Activated CD8-positive, alpha-beta T cell treated with anti-CD3 and anti-CD28 coated beads, Interleukin-2, amount 10 ng/mL, durations not matched to agents 7 days and 5 days (primary cell): ENCODE measurements around the gene ATOH7. TPM values are rescaled to one million over a fixed set of nuclear protein-coding genes. Genes with fewer than 3 reads are reported as not detected.
"Not testable (repeated sequence)": the region's sequence is repeated elsewhere in the genome, so short reads cannot be mapped to it uniquely, and the experiment has no call there.

Experiments used
- ATAC-seq: fragments of 150-1000 bp; cut with Tn5 transposase; one replicate; pipeline ENCODE4 v1.10.0; 2021; ENCODE audit warnings: moderate library complexity
- CTCF ChIA-PET: fragments of 350-600 bp; sonication (Branson Sonifier 250); formaldehyde crosslinking; loops from one replicate; lab custom pipeline; 2021; ENCODE audit warnings: antibody characterized with exemption; lab: Charles Lee
- POLR2A ChIA-PET: fragments of 350-600 bp; sonication (Branson Sonifier 250); formaldehyde crosslinking; loops from one replicate; lab custom pipeline; 2021; ENCODE audit warnings: antibody characterized with exemption; lab: Charles Lee
- DNase-seq: peaks from one replicate; pipeline ENCODE4 v3.0.0-alpha.2; 2020
- H3K27ac Mint-ChIP-seq: one replicate; pipeline ENCODE4 v1.8.0; 2021; ENCODE audit warnings: mild to moderate bottlenecking, mixed read lengths
- H3K27me3 Mint-ChIP-seq: one replicate; pipeline ENCODE4 v1.8.0; 2021; ENCODE audit warnings: low read depth, mixed read lengths
- H3K36me3 Mint-ChIP-seq: one replicate; pipeline ENCODE4 v1.8.0; 2021; ENCODE audit warnings: low read depth, mixed read lengths
- H3K4me1 Mint-ChIP-seq: one replicate; pipeline ENCODE4 v1.8.0; 2021; ENCODE audit warnings: low read depth, mixed read lengths
- H3K4me3 Mint-ChIP-seq: one replicate; pipeline ENCODE4 v1.8.0; 2021; ENCODE audit warnings: mild to moderate bottlenecking, mixed read lengths
- H3K9me3 Mint-ChIP-seq: one replicate; pipeline ENCODE4 v1.8.0; 2022; ENCODE audit warnings: mixed read lengths; ENCODE audit not compliant: insufficient read depth
- total RNA-seq, 2 experiments: library from RNA; stranded (reverse); gene quantifications; one replicate each; pipeline ENCODE4 v1.2.3, GENCODE V29; 2021

The ATOH7 gene
- total RNA-seq, 2 experiments from 2014 or later = not detected

- Mint-ChIP-seq H3K27ac (peak overlapping the region; percentile 4), H3K4me3 (no peak overlapping the region), H3K36me3 (no peaks in the 10 kb centered on the region), H3K9me3 (no peaks in the 10 kb centered on the region), H3K27me3 (peaks cover 11% of the 10 kb centered on the region), H3K4me1 (no peaks in the 10 kb centered on the region)
- DNase-seq (no peak), ATAC-seq (no peak)
- CTCF ChIA-PET = no interaction called here
- POLR2A ChIA-PET = no interaction called here
Observed at GRCh38 chr10:68251625-68252495, 19.9 kb upstream of the ATOH7 start.

- Mint-ChIP-seq H3K4me3 (no peak overlapping the region), H3K36me3 (no peaks in the 10 kb centered on the region), H3K27me3 (peaks cover 5% of the 10 kb centered on the region), H3K27ac (no peak overlapping the region), H3K4me1 (no peaks in the 10 kb centered on the region), H3K9me3 (no peaks in the 10 kb centered on the region)
- CTCF ChIA-PET = no interaction called here
- POLR2A ChIA-PET = no interaction called here
- no peak for DNase-seq
- no peak for ATAC-seq
Observed at GRCh38 chr10:68251151-68251550, 19.2 kb upstream of the ATOH7 start.

- ChIA-PET POLR2A (no interaction called here), CTCF (interaction anchor here (0.9 kb wide), 1 partner anchor 37 kb away, joined by 4 read pairs; no protein-coding TSS in a partner anchor)
- Mint-ChIP-seq H3K4me1 (no peaks in the 10 kb centered on the region), H3K27ac (no peak overlapping the region), H3K36me3 (no peaks in the 10 kb centered on the region), H3K4me3 (no peak overlapping the region), H3K9me3 (no peaks in the 10 kb centered on the region), H3K27me3 (peaks cover 3% of the 10 kb centered on the region)
- no peak for ATAC-seq
- no peak for DNase-seq
Observed at GRCh38 chr10:68249297-68249696, 17.4 kb upstream of the ATOH7 start.

DNA sequence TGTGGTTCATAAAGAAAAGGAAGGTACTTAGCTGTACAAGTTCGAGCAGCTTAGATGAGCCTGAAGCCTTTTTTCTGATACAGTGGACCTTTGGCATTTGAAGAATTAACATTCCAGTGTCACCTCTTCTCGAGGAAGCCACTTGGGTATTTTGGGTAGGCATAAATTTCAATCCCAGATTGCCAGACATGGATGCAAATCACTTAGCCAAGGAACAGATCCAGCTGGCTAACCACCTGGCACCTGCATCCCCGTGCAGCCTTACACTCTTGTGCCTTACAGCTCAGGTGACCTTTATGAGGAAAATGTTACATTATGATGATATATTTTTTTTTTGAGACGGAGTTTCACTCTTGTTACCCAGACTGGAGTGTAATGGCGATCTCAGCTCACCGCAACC, 16.0 kb upstream of the ATOH7 start:
- ATAC-seq = no peak
- Mint-ChIP-seq H3K4me3 (no peak overlapping the region), H3K4me1 (no peaks in the 10 kb centered on the region), H3K9me3 (no peaks in the 10 kb centered on the region), H3K27me3 (peaks cover 3% of the 10 kb centered on the region), H3K36me3 (no peaks in the 10 kb centered on the region), H3K27ac (no peak overlapping the region)
- ChIA-PET POLR2A (no interaction called here), CTCF (interaction anchor here (1.3 to 1.5 kb wide), 2 partner anchors 35 to 91 kb away, joined by 3 to 5 read pairs; no protein-coding TSS in a partner anchor)
- DNase-seq = no peak

DNA sequence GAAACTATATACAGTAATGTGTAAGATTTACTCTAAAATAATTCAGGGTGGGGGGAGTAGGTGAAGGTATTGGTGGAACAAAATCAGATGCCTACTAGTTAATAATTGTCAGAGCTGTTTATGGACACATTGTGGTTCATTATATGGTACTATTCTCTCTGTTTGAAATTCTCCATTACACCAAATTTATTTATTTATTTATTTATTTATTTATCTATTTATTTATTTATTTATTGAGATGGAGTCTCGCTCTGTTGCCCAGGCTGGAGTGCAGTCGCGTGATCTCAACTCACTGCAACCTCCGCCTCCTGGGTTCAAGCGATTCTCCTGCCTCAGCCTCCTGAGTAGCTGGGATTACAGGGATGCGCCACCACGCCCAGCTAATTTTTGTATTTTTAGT, 14.5 kb upstream of the ATOH7 start:
- CTCF ChIA-PET, ATAC-seq, H3K4me3 Mint-ChIP-seq: not testable (repeated sequence)

DNA sequence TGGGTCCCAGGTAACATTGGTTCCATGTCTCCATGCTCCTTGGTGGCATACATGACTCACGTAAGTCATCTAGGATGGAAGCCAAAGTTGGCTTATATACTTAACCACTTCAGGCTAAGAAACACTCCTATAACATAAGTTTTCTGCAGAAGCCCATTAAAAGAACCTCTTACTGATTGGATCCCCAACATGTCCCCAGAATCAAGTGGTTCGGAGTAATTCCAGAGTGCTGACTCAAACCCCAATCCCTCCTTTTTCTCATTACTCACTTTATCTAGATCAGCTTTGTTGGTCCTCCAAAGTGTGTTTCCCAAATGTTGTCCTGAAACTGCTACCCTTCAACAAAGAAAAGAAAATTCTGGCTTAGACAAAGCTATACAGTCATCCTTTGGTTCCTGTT, 10.1 kb upstream of the ATOH7 start:
- no peak overlapping the region for H3K4me3 Mint-ChIP-seq
- ChIA-PET POLR2A (no interaction called here), CTCF (no interaction called here)
- no peaks in the 10 kb centered on the region for H3K27me3 Mint-ChIP-seq
- H3K4me1 Mint-ChIP-seq = no peaks in the 10 kb centered on the region
- ATAC-seq (no peak), DNase-seq (no peak)
- no peak overlapping the region for H3K27ac Mint-ChIP-seq
- H3K36me3 Mint-ChIP-seq = no peaks in the 10 kb centered on the region
- H3K9me3 Mint-ChIP-seq = no peaks in the 10 kb centered on the region

More for the DNA sequence above, 14.5 kb upstream of the ATOH7 start:
- POLR2A ChIA-PET, DNase-seq, H3K36me3 Mint-ChIP-seq, H3K27ac Mint-ChIP-seq, H3K9me3 Mint-ChIP-seq, H3K4me1 Mint-ChIP-seq, H3K27me3 Mint-ChIP-seq: not testable (repeated sequence)

- no peaks in the 10 kb centered on the region for H3K27me3 Mint-ChIP-seq
- H3K36me3 Mint-ChIP-seq = no peaks in the 10 kb centered on the region
- DNase-seq (no peak), ATAC-seq (no peak)
- no peaks in the 10 kb centered on the region for H3K9me3 Mint-ChIP-seq
- ChIA-PET CTCF (no interaction called here), POLR2A (no interaction called here)
- no peak overlapping the region for H3K27ac Mint-ChIP-seq
- no peaks in the 10 kb centered on the region for H3K4me1 Mint-ChIP-seq
- no peak overlapping the region for H3K4me3 Mint-ChIP-seq
Observed at GRCh38 chr10:68239596-68240150, 7.8 kb upstream of the ATOH7 start.

DNA sequence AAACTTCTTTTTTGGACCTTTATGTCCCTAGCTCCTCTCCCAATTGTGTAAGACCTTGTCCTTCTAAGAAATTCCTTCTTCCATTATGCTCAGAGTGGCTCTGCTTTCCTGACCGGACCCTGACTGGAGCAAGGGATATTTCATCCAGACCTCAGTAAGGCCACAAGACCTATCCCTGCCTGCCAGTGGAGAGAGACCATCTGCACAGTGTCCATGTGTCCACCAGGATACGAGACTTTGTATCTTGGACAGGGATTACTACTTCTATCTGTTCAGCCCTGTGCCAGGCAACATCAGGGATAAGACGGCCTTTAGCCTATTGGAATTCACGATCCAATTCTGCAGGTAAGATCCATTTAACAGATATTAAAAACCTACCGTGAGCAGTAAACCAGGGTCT, 7.2 kb upstream of the ATOH7 start:
- Mint-ChIP-seq H3K27me3 (peaks cover under 1% of the 10 kb centered on the region), H3K36me3 (no peaks in the 10 kb centered on the region), H3K27ac (no peak overlapping the region), H3K4me3 (no peak overlapping the region), H3K4me1 (no peaks in the 10 kb centered on the region), H3K9me3 (no peaks in the 10 kb centered on the region)
- ChIA-PET CTCF (no interaction called here), POLR2A (no interaction called here)
- no peak for ATAC-seq
- DNase-seq = no peak

GRCh38 chr10:68238371-68238770, 6.5 kb upstream of the ATOH7 start:
- no peaks in the 10 kb centered on the region for H3K36me3 Mint-ChIP-seq
- CTCF ChIA-PET = no interaction called here
- H3K27me3 Mint-ChIP-seq = peaks cover 7% of the 10 kb centered on the region
- no peak overlapping the region for H3K4me3 Mint-ChIP-seq
- no peaks in the 10 kb centered on the region for H3K9me3 Mint-ChIP-seq
- POLR2A ChIA-PET = no interaction called here
- DNase-seq (no peak), ATAC-seq (no peak)
- H3K27ac Mint-ChIP-seq = no peak overlapping the region
- H3K4me1 Mint-ChIP-seq = no peaks in the 10 kb centered on the region

GRCh38 chr10:68237173-68237572, 5.3 kb upstream of the ATOH7 start:
- Mint-ChIP-seq H3K27ac (no peak overlapping the region), H3K4me1 (no peaks in the 10 kb centered on the region), H3K9me3 (no peaks in the 10 kb centered on the region), H3K27me3 (peaks cover 15% of the 10 kb centered on the region), H3K4me3 (no peak overlapping the region), H3K36me3 (no peaks in the 10 kb centered on the region)
- no peak for DNase-seq
- ChIA-PET CTCF (interaction anchor here (0.6 to 1.9 kb wide), 3 partner anchors 14 to 291 kb away, joined by 3 to 6 read pairs (median 3); no protein-coding TSS in a partner anchor), POLR2A (interaction anchor here (0.6 kb wide), 1 partner anchor 94 kb away, joined by 3 read pairs; no protein-coding TSS in a partner anchor)
- ATAC-seq = no peak

- Mint-ChIP-seq H3K27ac (no peak overlapping the region), H3K36me3 (no peaks in the 10 kb centered on the region), H3K4me1 (peaks cover 9% of the 10 kb centered on the region), H3K27me3 (peaks cover 25% of the 10 kb centered on the region), H3K9me3 (no peaks in the 10 kb centered on the region), H3K4me3 (no peak overlapping the region)
- ChIA-PET CTCF (interaction anchor here (1.9 kb wide), 1 partner anchor 23 kb away, joined by 6 read pairs; no protein-coding TSS in a partner anchor), POLR2A (no interaction called here)
- DNase-seq (no peak), ATAC-seq (no peak)
Observed at GRCh38 chr10:68235581-68235980, 3.7 kb upstream of the ATOH7 start.

GRCh38 chr10:68235111-68235510, 3.2 kb upstream of the ATOH7 start:
- ATAC-seq (no peak), DNase-seq (no peak)
- no peak overlapping the region for H3K4me3 Mint-ChIP-seq
- ChIA-PET POLR2A (no interaction called here), CTCF (interaction anchor here (1.9 kb wide), 1 partner anchor 22 kb away, joined by 6 read pairs; no protein-coding TSS in a partner anchor)
- H3K4me1 Mint-ChIP-seq = peaks cover 10% of the 10 kb centered on the region
- peaks cover 26% of the 10 kb centered on the region for H3K27me3 Mint-ChIP-seq
- H3K27ac Mint-ChIP-seq = no peak overlapping the region
- H3K36me3 Mint-ChIP-seq = no peaks in the 10 kb centered on the region
- no peaks in the 10 kb centered on the region for H3K9me3 Mint-ChIP-seq
